HepG2 (cell line): ENCODE results near the gene RETREG2. TPM values are rescaled to one million over a fixed set of nuclear protein-coding genes. Genes with fewer than 3 reads are reported as not detected.

Experiments
- FOXM1 ChIP-seq: sonication (generic); formaldehyde crosslinking; IDR thresholded peaks from 2 replicates; pipeline ENCODE4 v1.5.0; 2020; ENCODE audit warnings: missing genetic modification reagents
- GATAD1 ChIP-seq: IDR thresholded peaks from 2 replicates; pipeline ENCODE4 v1.6.1; 2016; ENCODE audit warnings: missing genetic modification reagents, missing compliant biosample characterization
- JARID2 ChIP-seq: sonication (generic); formaldehyde crosslinking; IDR thresholded peaks from 2 replicates; pipeline ENCODE4 v1.8.1; 2023; ENCODE audit warnings: missing genetic modification reagents, inconsistent platforms; ENCODE audit not compliant: insufficient replicate concordance
- KLF9 ChIP-seq: IDR thresholded peaks from 2 replicates; pipeline ENCODE4 v1.6.1; 2016; ENCODE audit warnings: low read depth
- MAFF ChIP-seq: IDR thresholded peaks from 2 replicates; pipeline ENCODE4 v1.6.1; 2011; ENCODE audit warnings: low read depth, low read length, improper control_type of control experiment
- NCOA1 ChIP-seq: sonication (generic); formaldehyde crosslinking; IDR thresholded peaks from 2 replicates; pipeline ENCODE4 v1.9.0; 2021; ENCODE audit warnings: missing genetic modification reagents
- RBFOX2 ChIP-seq: fragments of 200-400 bp; formaldehyde crosslinking; IDR thresholded peaks from 2 replicates; pipeline ENCODE4 v1.6.1; 2017; ENCODE audit warnings: low read depth, mild to moderate bottlenecking, low read length
- SETDB1 ChIP-seq: sonication (generic); formaldehyde crosslinking; IDR thresholded peaks from 2 replicates; pipeline ENCODE4 v1.5.1; 2020; ENCODE audit warnings: missing genetic modification reagents, mild to moderate bottlenecking, borderline replicate concordance
- ZBTB21 ChIP-seq: sonication (generic); formaldehyde crosslinking; IDR thresholded peaks from 2 replicates; pipeline ENCODE4 v1.4.0; 2020; ENCODE audit warnings: missing genetic modification reagents
- ZNF318 ChIP-seq: sonication (generic); formaldehyde crosslinking; IDR thresholded peaks from 2 replicates; pipeline ENCODE4 v1.4.0; 2020; ENCODE audit warnings: mild to moderate bottlenecking, missing genetic modification reagents
- ZNF326 ChIP-seq: sonication (generic); formaldehyde crosslinking; IDR thresholded peaks from 2 replicates; pipeline ENCODE4 v1.4.0; 2020; ENCODE audit warnings: missing genetic modification reagents, borderline replicate concordance
- ZNF407 ChIP-seq: sonication (generic); formaldehyde crosslinking; IDR thresholded peaks from one replicate; pipeline ENCODE4 v1.5.1; 2020; ENCODE audit warnings: mild to moderate bottlenecking, missing genetic modification reagents; ENCODE audit errors: not compliant biosample characterization
- ZNF556 ChIP-seq: sonication (generic); formaldehyde crosslinking; IDR thresholded peaks from 2 replicates; pipeline ENCODE4 v1.4.0; 2020; ENCODE audit warnings: mild to moderate bottlenecking, missing genetic modification reagents, borderline replicate concordance
- polyA plus RNA-seq, 8 experiments: library from polyadenylated mRNA; depleted of rRNA in 3 of 8; stranded (reverse) in 7 of 8; unstranded in 1 of 8; fragments of >200 nt; fragmentation: Illumina TruSeq in 4 of 8; extraction: Trizol in 4 of 8; gene quantifications; 2 replicates each; pipeline versions ENCODE4 v1.2.1 to v1.2.3, GENCODE V29; 2011 to 2016; ENCODE audit warnings: low read depth in 4 of 8, missing spikeins in 1 of 8, mixed read lengths in 1 of 8; ENCODE audit not compliant: insufficient read depth in 1 of 8
- total RNA-seq, 5 experiments: library from RNA; depleted of rRNA; stranded (reverse); fragments of >200 nt; fragmentation: Illumina TruSeq; extraction: Trizol; gene quantifications; 2 replicates each; pipeline ENCODE4 v1.2.3, GENCODE V29; 2016; ENCODE audit warnings: low read depth in 1 of 5

The RETREG2 gene
- total and polyA plus RNA-seq, 2 of the 13 experiments (the other 11 are each of a cell fraction or from before 2014, with no cell fraction given): 86.0 to 134 TPM

- TF ChIP-seq ZNF407 (CRISPR knock-in tag) (peak; percentile 98), FOXM1 (CRISPR knock-in tag) (no peak), MAFF (no peak), KLF9 (no peak), ZNF326 (CRISPR knock-in tag) (no peak), ZBTB21 (CRISPR knock-in tag) (no peak), RBFOX2 (peak; percentile 98), ZNF318 (CRISPR knock-in tag) (peak; percentile 94; the same call in 1 of the 2 replicates), GATAD1 (CRISPR knock-in tag) (peak; percentile 89), JARID2 (CRISPR knock-in tag) (no peak), ZNF556 (CRISPR knock-in tag) (peak; percentile 99), SETDB1 (peak; percentile 51; the same call in 1 of the 2 replicates), NCOA1 (CRISPR knock-in tag) (peak; percentile 98)
Observed at GRCh38 chr2:219176818-219177551, 1.1 kb upstream of the RETREG2 start, which contains the start of gene CNPPD1 (continued).
